NT2/D1 (cell line): ENCODE results near the gene INSYN1.

Source experiments
- SUZ12 ChIP-seq: IDR thresholded peaks from 2 replicates; pipeline ENCODE4 v1.6.1; 2011; ENCODE audit not compliant: insufficient read length, insufficient read depth; ENCODE audit errors: extremely low read depth
- YY1 ChIP-seq: IDR thresholded peaks from 2 replicates; pipeline ENCODE4 v1.6.1; 2011; ENCODE audit not compliant: insufficient read length, insufficient read depth

- TF ChIP-seq YY1 = no peak
- no peak for TF ChIP-seq SUZ12
Measured at GRCh38 chr15:73691396-73691795, 61.8 kb downstream of the INSYN1 start.
